Neural progenitor cell (in vitro differentiated cells): ENCODE measurements around the gene RAB3A. TPM values are rescaled to one million over a fixed set of nuclear protein-coding genes. Genes with fewer than 3 reads are reported as not detected.
A peak's percentile ranks its signal among the peaks of the same experiment; 100 is the strongest.

ENCODE experiments used
- DNase-seq: peaks from one replicate; pipeline ENCODE4 v3.0.0-alpha.2; 2016; ENCODE audit warnings: low spot score
- H2AFZ ChIP-seq: fragments of 200-600 bp; sonication (generic); replicated peaks from 2 replicates; pipeline ENCODE4 v1.6.1; 2016; ENCODE audit warnings: antibody characterized with exemption
- H3F3A ChIP-seq: fragments of 200-600 bp; sonication (generic); 2 replicates; pipeline ENCODE4 v1.6.1; 2016; ENCODE audit warnings: antibody characterized with exemption, low read depth
- H3K27ac ChIP-seq: fragments of 200-600 bp; sonication (generic); 2 replicates; pipeline ENCODE4 v1.5.1; 2016; ENCODE audit warnings: mild to moderate bottlenecking
- H3K27me3 ChIP-seq: fragments of 200-600 bp; sonication (generic); 2 replicates; pipeline ENCODE4 v1.6.1; 2016; ENCODE audit warnings: mild to moderate bottlenecking, moderate library complexity
- H3K36me3 ChIP-seq: fragments of 200-600 bp; sonication (generic); 2 replicates; pipeline ENCODE4 v1.5.1; 2016
- H3K4me1 ChIP-seq: fragments of 200-600 bp; sonication (generic); 2 replicates; pipeline ENCODE4 v1.6.1; 2016; ENCODE audit warnings: mixed run types
- H3K4me2 ChIP-seq: fragments of 200-600 bp; sonication (generic); 2 replicates; pipeline ENCODE4 v1.6.1; 2016
- H3K4me3 ChIP-seq: fragments of 200-600 bp; sonication (generic); 2 replicates; pipeline ENCODE4 v1.5.1; 2016
- H3K79me2 ChIP-seq: fragments of 200-600 bp; sonication (generic); 2 replicates; pipeline ENCODE4 v1.6.1; 2016; ENCODE audit warnings: low read depth
- H3K9ac ChIP-seq: fragments of 200-600 bp; sonication (generic); 2 replicates; pipeline ENCODE4 v1.6.1; 2016
- H3K9me3 ChIP-seq: fragments of 200-600 bp; sonication (generic); 2 replicates; pipeline ENCODE4 v1.5.1; 2016; ENCODE audit warnings: low read depth
- H4K20me1 ChIP-seq: fragments of 200-600 bp; sonication (generic); 2 replicates; pipeline ENCODE4 v1.6.1; 2016; ENCODE audit warnings: low read depth
- H3K27ac Mint-ChIP-seq: 3 replicates; pipeline ENCODE4 v1.8.0; 2021; ENCODE audit warnings: mixed read lengths
- H3K27me3 Mint-ChIP-seq: 2 replicates; pipeline ENCODE4 v1.8.0; 2022; ENCODE audit warnings: low read depth, mild to moderate bottlenecking, inconsistent platforms, moderate library complexity, mixed read lengths; ENCODE audit not compliant: insufficient read depth
- H3K36me3 Mint-ChIP-seq: 3 replicates; pipeline ENCODE4 v1.8.0; 2021; ENCODE audit warnings: mixed read lengths
- H3K4me1 Mint-ChIP-seq: 3 replicates; pipeline ENCODE4 v1.8.0; 2021; ENCODE audit warnings: mixed read lengths
- H3K4me3 Mint-ChIP-seq: 3 replicates; pipeline ENCODE4 v1.8.0; 2021; ENCODE audit warnings: mild to moderate bottlenecking, moderate library complexity, mixed read lengths
- H3K9me3 Mint-ChIP-seq: 3 replicates; pipeline ENCODE4 v1.8.0; 2020; ENCODE audit warnings: mixed read lengths
- EZH2 ChIP-seq: fragments of 200-600 bp; sonication (generic); IDR thresholded peaks from 2 replicates; pipeline ENCODE4 v1.6.1; 2017; ENCODE audit warnings: antibody characterized with exemption, mild to moderate bottlenecking, moderate library complexity
- EZH2phosphoT487 ChIP-seq: fragments of 200-600 bp; sonication (generic); IDR thresholded peaks from 2 replicates; pipeline ENCODE4 v1.6.1; 2017; ENCODE audit warnings: antibody characterized with exemption
- total RNA-seq: library from RNA; depleted of rRNA; stranded (reverse); fragments of >200 nt; gene quantifications from 2 replicates; pipeline ENCODE4 v1.2.3, GENCODE V29; 2015; ENCODE audit warnings: low replicate concordance
- TF ChIP-seq, protein P1 (sequence below): fragments of 200-600 bp; sonication (generic); IDR thresholded peaks from 2 replicates; pipeline ENCODE4 v1.5.1; 2017; ENCODE audit warnings: antibody characterized with exemption, mild to moderate bottlenecking

RAB3A gene
- total RNA-seq, 1 donor from 2014 or later = 1.1 TPM

DNA sequence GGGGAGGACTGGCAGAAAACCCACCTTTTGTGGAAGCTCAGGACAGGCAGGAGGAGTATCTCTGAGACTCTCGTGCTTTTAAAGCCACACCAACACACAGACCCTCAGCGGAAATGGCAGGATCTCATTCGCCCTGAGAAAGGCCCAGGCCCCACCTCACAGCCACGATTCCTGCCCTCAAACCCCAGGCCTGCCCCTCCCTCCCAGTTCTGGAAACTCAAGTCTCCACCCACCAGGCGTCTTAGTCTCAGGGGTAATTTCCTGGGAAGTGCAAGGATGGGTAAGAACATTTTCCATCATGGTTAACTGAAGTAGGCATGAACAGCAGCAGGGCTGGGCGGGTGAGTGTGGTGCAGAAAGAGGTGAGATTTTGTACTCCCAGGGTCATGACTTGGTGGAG, 30.4 kb upstream of the RAB3A start:
- Histone ChIP-seq H3K9ac (no peak overlapping the region), H3K36me3 (no peaks in the 10 kb centered on the region), H3K27me3 (peaks cover 53% of the 10 kb centered on the region), H3K4me1 (no peaks in the 10 kb centered on the region), H3K9me3 (no peaks in the 10 kb centered on the region), H3K79me2 (no peaks in the 10 kb centered on the region), H4K20me1 (peaks cover 19% of the 10 kb centered on the region), H3K27ac (no peak overlapping the region), H3K4me3 (no peak overlapping the region), H3K4me2 (no peak overlapping the region), H2AFZ (no peak overlapping the region), H3F3A (peaks cover 18% of the 10 kb centered on the region)
- Mint-ChIP-seq H3K9me3 (peaks cover 6% of the 10 kb centered on the region), H3K36me3 (no peaks in the 10 kb centered on the region), H3K27me3 (peaks cover 32% of the 10 kb centered on the region), H3K4me3 (no peak overlapping the region), H3K4me1 (peaks cover 6% of the 10 kb centered on the region), H3K27ac (no peak overlapping the region)
- no peak for TF ChIP-seq EZH2
- no peak for TF ChIP-seq EZH2phosphoT487
- TF ChIP-seq, protein P1, sequence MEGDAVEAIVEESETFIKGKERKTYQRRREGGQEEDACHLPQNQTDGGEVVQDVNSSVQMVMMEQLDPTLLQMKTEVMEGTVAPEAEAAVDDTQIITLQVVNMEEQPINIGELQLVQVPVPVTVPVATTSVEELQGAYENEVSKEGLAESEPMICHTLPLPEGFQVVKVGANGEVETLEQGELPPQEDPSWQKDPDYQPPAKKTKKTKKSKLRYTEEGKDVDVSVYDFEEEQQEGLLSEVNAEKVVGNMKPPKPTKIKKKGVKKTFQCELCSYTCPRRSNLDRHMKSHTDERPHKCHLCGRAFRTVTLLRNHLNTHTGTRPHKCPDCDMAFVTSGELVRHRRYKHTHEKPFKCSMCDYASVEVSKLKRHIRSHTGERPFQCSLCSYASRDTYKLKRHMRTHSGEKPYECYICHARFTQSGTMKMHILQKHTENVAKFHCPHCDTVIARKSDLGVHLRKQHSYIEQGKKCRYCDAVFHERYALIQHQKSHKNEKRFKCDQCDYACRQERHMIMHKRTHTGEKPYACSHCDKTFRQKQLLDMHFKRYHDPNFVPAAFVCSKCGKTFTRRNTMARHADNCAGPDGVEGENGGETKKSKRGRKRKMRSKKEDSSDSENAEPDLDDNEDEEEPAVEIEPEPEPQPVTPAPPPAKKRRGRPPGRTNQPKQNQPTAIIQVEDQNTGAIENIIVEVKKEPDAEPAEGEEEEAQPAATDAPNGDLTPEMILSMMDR = no peak
- DNase-seq = no peak

DNA sequence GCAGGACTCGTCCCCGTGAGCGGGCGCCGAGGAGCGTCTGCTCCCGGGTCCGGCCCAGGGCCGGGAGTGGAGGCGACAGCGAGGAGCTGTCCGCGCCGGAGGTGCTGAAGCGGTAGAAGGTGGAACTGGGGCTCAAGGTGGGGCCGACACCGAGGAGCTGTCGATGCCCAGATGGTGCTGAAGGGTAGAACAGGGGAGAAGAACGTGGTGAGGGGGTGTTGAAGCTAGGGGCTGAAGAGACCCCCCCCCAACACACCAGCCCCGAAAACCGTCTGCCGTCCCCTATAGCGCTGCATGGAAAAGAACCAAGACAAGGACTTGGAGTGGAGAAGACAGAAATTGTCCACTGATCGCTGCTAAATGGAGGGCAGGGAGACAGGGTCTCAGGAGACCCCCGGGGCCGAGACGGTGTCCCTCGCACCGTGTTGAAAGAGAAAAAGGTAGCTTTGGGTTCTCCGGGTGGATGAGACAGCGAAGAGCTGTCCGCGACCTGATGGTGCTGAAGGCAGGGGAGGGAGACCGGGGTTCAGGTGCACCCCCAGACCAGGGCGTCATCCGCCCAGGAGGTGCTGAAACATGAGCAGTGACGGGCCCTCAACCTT, 29.5 kb upstream of the RAB3A start:
- Mint-ChIP-seq H3K36me3 (no peaks in the 10 kb centered on the region), H3K4me1 (peaks cover 6% of the 10 kb centered on the region), H3K27ac (no peak overlapping the region), H3K4me3 (no peak overlapping the region), H3K27me3 (peaks cover 31% of the 10 kb centered on the region), H3K9me3 (peaks cover 6% of the 10 kb centered on the region)
- H3K4me2 ChIP-seq = peak overlapping the region; percentile 82
- H3K36me3 ChIP-seq = no peaks in the 10 kb centered on the region
- peak; percentile 96 for DNase-seq
- no peak overlapping the region for H2AFZ ChIP-seq
- peaks cover 15% of the 10 kb centered on the region for H4K20me1 ChIP-seq
- no peak overlapping the region for H3K27ac ChIP-seq
- H3K79me2 ChIP-seq = no peaks in the 10 kb centered on the region
- no peak for TF ChIP-seq EZH2phosphoT487
- TF ChIP-seq, protein P1 = no peak
- TF ChIP-seq EZH2 = peak; percentile 59
- H3K4me3 ChIP-seq = peak overlapping the region; percentile 37
- no peaks in the 10 kb centered on the region for H3K4me1 ChIP-seq
- no peak overlapping the region for H3K9ac ChIP-seq
- H3F3A ChIP-seq = peaks cover 19% of the 10 kb centered on the region
- H3K9me3 ChIP-seq = no peaks in the 10 kb centered on the region
- peaks cover 49% of the 10 kb centered on the region for H3K27me3 ChIP-seq

DNA sequence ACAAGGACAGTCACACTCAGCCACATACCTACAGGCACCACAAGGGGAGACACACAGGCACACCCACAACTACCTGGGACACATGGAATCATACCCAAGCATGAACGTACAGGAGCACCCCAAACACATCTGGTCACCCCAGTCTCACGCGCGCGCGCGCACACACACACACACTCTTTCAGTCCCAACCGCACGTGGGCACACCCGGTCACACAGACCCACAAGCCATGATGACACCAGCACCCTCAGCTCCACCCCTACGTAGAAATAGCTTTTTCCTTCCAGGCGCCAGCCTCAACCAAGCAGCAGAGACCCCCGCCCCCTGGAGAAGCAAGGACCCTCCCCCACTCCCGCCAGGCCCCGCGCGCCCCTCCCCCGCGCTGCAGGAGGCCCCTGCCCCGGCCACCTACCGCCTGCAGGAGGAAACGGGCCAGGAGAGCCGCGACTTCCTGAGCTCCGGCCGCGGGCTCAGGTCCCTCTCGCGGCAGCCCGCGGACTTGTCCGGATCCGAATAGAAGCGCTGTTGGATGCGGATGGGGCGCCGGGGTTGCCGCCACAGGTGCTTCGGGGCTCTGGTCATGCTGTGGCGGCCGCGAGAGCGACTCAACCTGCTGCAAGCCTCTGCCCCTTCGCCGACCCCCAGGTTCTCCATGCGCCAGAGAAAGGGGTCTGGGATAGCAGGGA, 28.8 kb upstream of the RAB3A start:
- Histone ChIP-seq H3K9me3 (no peaks in the 10 kb centered on the region), H3K9ac (no peak overlapping the region), H3K4me2 (peak overlapping the region; percentile 82), H3K27ac (no peak overlapping the region), H3K27me3 (peaks cover 51% of the 10 kb centered on the region), H4K20me1 (peaks cover 15% of the 10 kb centered on the region), H3F3A (peaks cover 19% of the 10 kb centered on the region), H3K4me1 (no peaks in the 10 kb centered on the region), H3K36me3 (no peaks in the 10 kb centered on the region), H2AFZ (no peak overlapping the region), H3K79me2 (no peaks in the 10 kb centered on the region), H3K4me3 (peak overlapping the region; percentile 37)
- Mint-ChIP-seq H3K27ac (no peak overlapping the region), H3K9me3 (peaks cover 6% of the 10 kb centered on the region), H3K4me3 (peak overlapping the region; percentile 74), H3K36me3 (no peaks in the 10 kb centered on the region), H3K27me3 (peaks cover 34% of the 10 kb centered on the region), H3K4me1 (peaks cover 6% of the 10 kb centered on the region)
- TF ChIP-seq, protein P1 = peak; percentile 47
- no peak for TF ChIP-seq EZH2
- DNase-seq = no peak
